GM12878 (cell line): ENCODE results near the gene C19orf38. TPM values are rescaled to one million over a fixed set of nuclear protein-coding genes. Genes with fewer than 3 reads are reported as not detected.

Experiments
- DPF2 ChIP-seq: fragments of 450-650 bp; IDR thresholded peaks from 2 replicates; pipeline ENCODE4 v1.6.1; 2017; ENCODE audit warnings: mild to moderate bottlenecking
- IKZF1 ChIP-seq: fragments of 450-650 bp; conservative IDR thresholded peaks from 2 replicates; pipeline ENCODE4 v1.6.1; 2017; ENCODE audit warnings: antibody characterized with exemption, mild to moderate bottlenecking
- JUNB ChIP-seq: IDR thresholded peaks from 2 replicates; pipeline ENCODE4 v1.6.1; 2016; ENCODE audit warnings: antibody characterized with exemption, mild to moderate bottlenecking
- SKIL ChIP-seq: fragments of 450-650 bp; IDR thresholded peaks from 2 replicates; pipeline ENCODE4 v1.6.1; 2017; ENCODE audit warnings: mild to moderate bottlenecking, low read depth, inconsistent platforms; ENCODE audit not compliant: poor library complexity, severe bottlenecking
- TAF1 ChIP-seq: IDR thresholded peaks from 2 replicates; pipeline ENCODE4 v1.6.1; 2011; ENCODE audit warnings: mild to moderate bottlenecking, low read depth, low read length, borderline replicate concordance
- ZBTB11 ChIP-seq: fragments of 450-650 bp; formaldehyde crosslinking; IDR thresholded peaks from 2 replicates; pipeline ENCODE4 v1.5.0; 2022; ENCODE audit warnings: mild to moderate bottlenecking, missing genetic modification characterization
- ZBTB4 ChIP-seq: fragments of 450-650 bp; formaldehyde crosslinking; IDR thresholded peaks from 2 replicates; pipeline ENCODE4 v1.4.0; 2022; ENCODE audit warnings: mild to moderate bottlenecking, moderate library complexity
- polyA plus RNA-seq, 11 experiments: library from polyadenylated mRNA; depleted of rRNA in 4 of 11; unstranded in 6 of 11; stranded (reverse) in 5 of 11; fragments of >200 nt; fragmentation: Nextera tagmentation in 4 of 11; fragmentation: Illumina TruSeq in 1 of 11; extraction: Ambion mirVana in 4 of 11; extraction: Trizol in 1 of 11; gene quantifications; 1 replicate in 1 of 11; 2 replicates in 10 of 11; pipeline versions ENCODE4 v1.2.1 to v1.2.3, GENCODE V29; 2011 to 2016; ENCODE audit warnings: inconsistent platforms in 2 of 11, missing spikeins in 2 of 11, low read depth in 1 of 11
- total RNA-seq, 4 experiments: library from RNA; depleted of rRNA in 3 of 4; stranded (reverse); fragments of >200 nt in 3 of 4; fragmentation: Illumina TruSeq in 1 of 4; extraction: Trizol in 1 of 4; gene quantifications; 2 replicates each; pipeline versions ENCODE4 v1.2.1 to v1.2.3, GENCODE V29; 2013 to 2021

The C19orf38 gene
- total and polyA plus RNA-seq, 10 of the 15 experiments (the other 5 are each of a cell fraction or from before 2014, with no cell fraction given): 2.6 to 7.5 (median 5.0) TPM

- no peak for TF ChIP-seq ZBTB4 (CRISPR knock-in tag)
- no peak for TF ChIP-seq SKIL
- TF ChIP-seq TAF1: no peak
- no peak for TF ChIP-seq DPF2
- no peak for TF ChIP-seq ZBTB11
- TF ChIP-seq JUNB: no peak
- TF ChIP-seq IKZF1: no peak
These were observed 14.4 kb downstream of the C19orf38 start (continued) for GRCh38 chr19:10862561-10863106.
